Endothelial cell (in vitro differentiated cells): Measurements from ENCODE around the gene RNF128. TPM values are rescaled to one million over a fixed set of nuclear protein-coding genes. Genes with fewer than 3 reads are reported as not detected.
A peak's percentile ranks its signal among the peaks of the same experiment; 100 is the strongest.

Source experiments
- DNase-seq: peaks from one replicate; pipeline ENCODE4 v3.0.0; 2021; ENCODE audit warnings: low spot score
- H3K27ac Mint-ChIP-seq: one replicate; pipeline ENCODE4 v1.8.0; 2021; ENCODE audit warnings: mixed read lengths, inconsistent platforms; ENCODE audit not compliant: unreplicated experiment
- H3K27me3 Mint-ChIP-seq: one replicate; pipeline ENCODE4 v1.8.0; 2021; ENCODE audit warnings: mild to moderate bottlenecking, moderate library complexity, mixed read lengths, inconsistent platforms; ENCODE audit not compliant: unreplicated experiment
- H3K36me3 Mint-ChIP-seq: one replicate; pipeline ENCODE4 v1.8.0; 2021; ENCODE audit warnings: mild to moderate bottlenecking, low read depth, mixed read lengths, inconsistent platforms; ENCODE audit not compliant: unreplicated experiment
- H3K4me1 Mint-ChIP-seq: one replicate; pipeline ENCODE4 v1.8.0; 2021; ENCODE audit warnings: mild to moderate bottlenecking, mixed read lengths, inconsistent platforms; ENCODE audit not compliant: unreplicated experiment
- H3K4me3 Mint-ChIP-seq: one replicate; pipeline ENCODE4 v1.8.0; 2021; ENCODE audit warnings: mild to moderate bottlenecking, mixed read lengths, inconsistent platforms; ENCODE audit not compliant: unreplicated experiment
- H3K9me3 Mint-ChIP-seq: one replicate; pipeline ENCODE4 v1.8.0; 2021; ENCODE audit warnings: mixed read lengths, inconsistent platforms; ENCODE audit not compliant: unreplicated experiment
- CTCF ChIP-seq: fragments of 200-600 bp; sonication (generic); IDR thresholded peaks from one replicate; pipeline ENCODE4 v1.5.0; 2021; ENCODE audit warnings: antibody characterized with exemption; ENCODE audit not compliant: unreplicated experiment
- long read RNA-seq: library from polyadenylated mRNA; unstranded; transcript quantifications from one replicate; pipeline ENCODE4 v2.0.0, GENCODE V29; 2020; ENCODE audit not compliant: unreplicated experiment
- total RNA-seq: library from RNA; stranded (reverse); fragmentation: NEBNext Ultra II Directional; extraction: Animal tissue kit (Norgen Biotek cat#: 25700); gene quantifications from one replicate; pipeline ENCODE4 v1.2.1, GENCODE V29; 2021; ENCODE audit not compliant: unreplicated experiment

RNF128 gene
- 2.5 TPM for total RNA-seq
- long read RNA-seq, partial matches to known transcripts: 0 of 1 reads
- long read RNA-seq, other reads (novel, unspliced or antisense): 0 of 1 reads

GRCh38 chrX:106726485-106727437, at the start of gene RNF128:
RNF128 (plus strand) TSS chrX:106726701; CDS start chrX:106726914, 213 bp downstream.
- no peaks in the 10 kb centered on the region for H3K9me3 Mint-ChIP-seq
- H3K4me3 Mint-ChIP-seq: peak within 1 kb of the TSS; percentile 95
- peaks cover 8% of the 10 kb centered on the region for H3K4me1 Mint-ChIP-seq
- peak; percentile 46 for DNase-seq
- H3K36me3 Mint-ChIP-seq: peaks cover 4% of the 10 kb centered on the region
- no peak within 1 kb of the TSS for H3K27ac Mint-ChIP-seq
- H3K27me3 Mint-ChIP-seq: peaks cover 2% of the 10 kb centered on the region
- TF ChIP-seq CTCF: no peak

GRCh38 chrX:106680716-106681115, 45.8 kb upstream of the RNF128 start:
- no peaks in the 10 kb centered on the region for H3K9me3 Mint-ChIP-seq
- no peak overlapping the region for H3K4me3 Mint-ChIP-seq
- no peaks in the 10 kb centered on the region for H3K4me1 Mint-ChIP-seq
- no peaks in the 10 kb centered on the region for H3K36me3 Mint-ChIP-seq
- no peak overlapping the region for H3K27ac Mint-ChIP-seq
- DNase-seq: no peak
- no peaks in the 10 kb centered on the region for H3K27me3 Mint-ChIP-seq
- TF ChIP-seq CTCF: no peak

GRCh38 chrX:106684207-106684606, 42.3 kb upstream of the RNF128 start:
- H3K36me3 Mint-ChIP-seq: no peaks in the 10 kb centered on the region

GRCh38 chrX:106692425-106693065, 34.0 kb upstream of the RNF128 start:
- Mint-ChIP-seq H3K9me3 (no peaks in the 10 kb centered on the region), H3K36me3 (no peaks in the 10 kb centered on the region), H3K4me1 (no peaks in the 10 kb centered on the region), H3K4me3 (no peak overlapping the region), H3K27ac (no peak overlapping the region), H3K27me3 (no peaks in the 10 kb centered on the region)
- no peak for DNase-seq
- TF ChIP-seq CTCF: no peak

More at GRCh38 chrX:106684207-106684606, 42.3 kb upstream of the RNF128 start:
- H3K27me3 Mint-ChIP-seq: no peaks in the 10 kb centered on the region
- no peaks in the 10 kb centered on the region for H3K9me3 Mint-ChIP-seq
- H3K27ac Mint-ChIP-seq: no peak overlapping the region
- no peak overlapping the region for H3K4me3 Mint-ChIP-seq
- no peaks in the 10 kb centered on the region for H3K4me1 Mint-ChIP-seq
- DNase-seq: no peak
- TF ChIP-seq CTCF: no peak
